Kidney epithelial cell (primary cell): ENCODE measurements around the gene NBAS. TPM values are rescaled to one million over a fixed set of nuclear protein-coding genes. Genes with fewer than 3 reads are reported as not detected.

Experiments
- DNase-seq: peaks from one replicate; pipeline ENCODE4 v3.0.0-alpha.2; 2010; ENCODE audit warnings: low read depth
- H3K27me3 ChIP-seq: 2 replicates; pipeline ENCODE4 v1.6.0; 2011; ENCODE audit warnings: low read length; ENCODE audit not compliant: control insufficient read depth, insufficient read depth
- H3K36me3 ChIP-seq: 2 replicates; pipeline ENCODE4 v1.5.1; 2011; ENCODE audit warnings: low read length; ENCODE audit not compliant: control insufficient read depth, insufficient read depth
- H3K4me3 ChIP-seq: 2 replicates; pipeline ENCODE4 v1.5.1; 2011; ENCODE audit warnings: low read depth, mild to moderate bottlenecking, control low read depth, low read length
- CTCF ChIP-seq: IDR thresholded peaks from 2 replicates; pipeline ENCODE4 v1.5.1; 2011; ENCODE audit warnings: mild to moderate bottlenecking, moderate library complexity, low read length, control low read depth, inconsistent platforms; ENCODE audit not compliant: insufficient read depth, poor library complexity, severe bottlenecking
- total RNA-seq: library from RNA; depleted of rRNA; stranded (reverse); fragments of >200 nt; gene quantifications from 2 replicates; pipeline ENCODE4 v1.2.3, GENCODE V29; 2015

Gene NBAS
- total RNA-seq, 1 donor from 2014 or later = 67.0 TPM

- peak overlapping the region; percentile 75 for H3K4me3 ChIP-seq
- no peaks in the 10 kb centered on the region for H3K36me3 ChIP-seq
- no peak for TF ChIP-seq CTCF
- no peak for DNase-seq
- no peaks in the 10 kb centered on the region for H3K27me3 ChIP-seq
These were observed 1.6 kb downstream of the NBAS start for GRCh38 chr2:15559379-15560139.

- Histone ChIP-seq H3K36me3 (no peaks in the 10 kb centered on the region), H3K27me3 (no peaks in the 10 kb centered on the region), H3K4me3 (no peak overlapping the region)
- no peak for TF ChIP-seq CTCF
- no peak for DNase-seq
These were observed 3.2 kb downstream of the NBAS start for GRCh38 chr2:15557887-15558311.

DNA sequence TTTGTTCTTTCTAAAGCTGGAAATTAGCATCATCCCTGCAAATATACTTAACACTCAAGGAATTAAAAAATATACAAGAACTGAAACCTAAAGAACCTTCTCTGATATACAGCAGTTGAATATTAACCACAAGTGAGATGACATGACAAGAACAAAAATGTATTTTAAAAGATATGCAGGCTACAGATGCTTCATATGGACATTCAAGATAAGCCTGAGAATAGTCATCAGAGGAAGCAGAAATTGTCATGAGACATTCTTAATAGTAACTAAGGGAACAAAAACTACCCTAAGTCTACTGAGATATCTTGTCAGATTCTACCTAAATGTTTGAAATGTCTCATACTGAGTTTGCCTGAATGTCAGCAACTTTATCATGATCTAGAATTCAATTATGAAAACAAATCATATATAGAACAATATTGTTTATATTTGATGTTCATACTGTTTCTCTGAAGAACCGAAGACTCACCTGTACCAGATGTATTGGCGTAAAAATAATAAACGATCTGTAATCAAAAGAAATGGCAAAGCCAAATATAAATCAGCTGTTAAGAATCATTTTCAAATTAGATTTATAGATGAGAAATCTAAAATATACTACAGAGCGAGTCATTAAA lies 4.7 kb downstream of the NBAS start:
- H3K4me3 ChIP-seq = no peak overlapping the region
- DNase-seq = no peak
- TF ChIP-seq CTCF = no peak
- H3K36me3 ChIP-seq = no peaks in the 10 kb centered on the region
- no peaks in the 10 kb centered on the region for H3K27me3 ChIP-seq

DNA sequence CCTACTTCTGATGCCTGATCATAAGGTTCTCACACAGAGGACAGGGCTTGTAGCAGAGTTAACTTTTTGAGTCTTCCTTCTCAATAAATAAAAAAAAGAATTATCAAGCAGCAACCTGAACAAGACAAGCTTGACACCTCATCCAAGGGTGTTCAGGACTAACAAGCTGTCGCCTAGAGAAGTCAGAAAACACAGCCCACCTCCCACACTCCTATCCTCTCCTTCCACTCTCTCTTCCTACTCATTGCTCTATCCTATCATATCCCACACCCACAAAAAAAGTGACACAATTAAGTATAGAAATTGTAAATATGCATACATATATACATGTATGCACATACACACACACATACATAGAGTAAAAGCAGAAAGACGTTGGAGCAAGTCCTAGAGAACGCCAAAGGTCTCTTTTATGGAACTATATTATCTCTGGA lies 5.4 kb downstream of the NBAS start:
- Histone ChIP-seq H3K27me3 (no peaks in the 10 kb centered on the region), H3K4me3 (no peak overlapping the region), H3K36me3 (no peaks in the 10 kb centered on the region)
- TF ChIP-seq CTCF = no peak
- no peak for DNase-seq

GRCh38 chr2:15554525-15555218 lies 6.5 kb downstream of the NBAS start:
- H3K36me3 ChIP-seq = no peaks in the 10 kb centered on the region
- DNase-seq = no peak
- no peak for TF ChIP-seq CTCF
- H3K27me3 ChIP-seq = no peaks in the 10 kb centered on the region
- H3K4me3 ChIP-seq = no peak overlapping the region
